Measurements from ENCODE around the gene SCUBE1. TPM values are rescaled to one million over a fixed set of nuclear protein-coding genes. Genes with fewer than 3 reads are reported as not detected.
A peak's percentile ranks its signal among the peaks of the same experiment; 100 is the strongest.

SCUBE1 gene
- total RNA-seq, 4 donors from 2014 or later: 0.38 to 4.0 (median 2.1) TPM

DNA sequence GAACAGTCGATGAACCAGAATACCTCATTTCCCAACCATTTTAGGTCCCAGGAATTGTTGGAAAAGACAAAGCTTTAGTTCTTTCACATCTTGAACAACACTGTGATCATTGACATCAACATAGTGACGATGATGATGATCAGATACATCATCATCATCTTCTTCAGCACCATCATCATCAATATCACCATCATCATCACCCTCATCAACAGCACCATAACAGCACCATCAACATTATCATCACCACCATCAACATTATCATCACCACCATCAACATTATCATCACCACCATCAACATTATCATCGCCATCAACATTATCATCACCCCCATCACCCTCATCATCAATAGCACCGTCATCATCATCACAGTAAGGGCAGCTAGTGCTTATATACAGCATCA lies 8.8 kb downstream of the SCUBE1 start:
- H3K9me3 ChIP-seq: no peaks in the 10 kb centered on the region
- DNase-seq: no peak
- no peaks in the 10 kb centered on the region for H3K36me3 ChIP-seq
- H3K4me3 ChIP-seq: no peak overlapping the region
- H3K27ac ChIP-seq: no peak overlapping the region
- TF ChIP-seq POLR2A (IDR thresholded peaks at IDR 0.05): no peak
- TF ChIP-seq, protein P1, sequence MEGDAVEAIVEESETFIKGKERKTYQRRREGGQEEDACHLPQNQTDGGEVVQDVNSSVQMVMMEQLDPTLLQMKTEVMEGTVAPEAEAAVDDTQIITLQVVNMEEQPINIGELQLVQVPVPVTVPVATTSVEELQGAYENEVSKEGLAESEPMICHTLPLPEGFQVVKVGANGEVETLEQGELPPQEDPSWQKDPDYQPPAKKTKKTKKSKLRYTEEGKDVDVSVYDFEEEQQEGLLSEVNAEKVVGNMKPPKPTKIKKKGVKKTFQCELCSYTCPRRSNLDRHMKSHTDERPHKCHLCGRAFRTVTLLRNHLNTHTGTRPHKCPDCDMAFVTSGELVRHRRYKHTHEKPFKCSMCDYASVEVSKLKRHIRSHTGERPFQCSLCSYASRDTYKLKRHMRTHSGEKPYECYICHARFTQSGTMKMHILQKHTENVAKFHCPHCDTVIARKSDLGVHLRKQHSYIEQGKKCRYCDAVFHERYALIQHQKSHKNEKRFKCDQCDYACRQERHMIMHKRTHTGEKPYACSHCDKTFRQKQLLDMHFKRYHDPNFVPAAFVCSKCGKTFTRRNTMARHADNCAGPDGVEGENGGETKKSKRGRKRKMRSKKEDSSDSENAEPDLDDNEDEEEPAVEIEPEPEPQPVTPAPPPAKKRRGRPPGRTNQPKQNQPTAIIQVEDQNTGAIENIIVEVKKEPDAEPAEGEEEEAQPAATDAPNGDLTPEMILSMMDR (IDR thresholded peaks at IDR 0.05): no peak
- peaks cover 0 to 24% (median 0%) of the 10 kb centered on the region in 4 donors for H3K27me3 ChIP-seq
- 77 to 82% methylated on average over 4 of the region's 4 CpGs for WGBS, 2 donors
- peaks cover 0 to 9% (median 3%) of the 10 kb centered on the region in 3 donors for H3K4me1 ChIP-seq
- intact Hi-C loops (cut with DNase I): no loop called here

DNA sequence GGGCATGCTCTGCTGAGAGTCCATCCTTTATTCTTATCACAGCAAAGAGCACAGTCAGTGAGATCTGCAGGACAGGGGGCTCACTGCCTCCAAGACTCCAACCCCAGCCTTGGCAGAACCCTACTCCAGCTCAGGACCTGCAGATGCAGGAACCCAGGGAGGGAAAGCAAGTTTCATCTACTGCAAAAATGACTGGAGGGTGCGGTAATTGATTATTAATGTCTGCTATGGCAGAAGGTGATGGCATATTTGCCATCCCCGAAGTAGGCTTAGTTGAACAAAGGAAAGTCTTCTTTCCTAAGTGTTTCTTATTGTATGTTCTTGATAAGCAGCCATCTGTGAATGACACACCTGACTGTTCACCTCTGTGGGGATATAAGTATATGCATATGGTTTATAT lies 9.2 kb downstream of the SCUBE1 start:
- Histone ChIP-seq H3K27ac (no peak overlapping the region), H3K27me3 (peaks cover 0 to 20% (median 0%) of the 10 kb centered on the region in 4 donors), H3K4me1 (peaks cover 0 to 9% (median 3%) of the 10 kb centered on the region in 3 donors), H3K9me3 (no peaks in the 10 kb centered on the region), H3K4me3 (no peak overlapping the region), H3K36me3 (no peaks in the 10 kb centered on the region)
- DNase-seq: no peak
- intact Hi-C loops (cut with DNase I): no loop called here
- WGBS, 2 donors: 66 to 67% methylated on average over 2 of the region's 2 CpGs
- no peak for TF ChIP-seq POLR2A (IDR thresholded peaks at IDR 0.05)
- TF ChIP-seq, protein P1 (IDR thresholded peaks at IDR 0.05): no peak

DNA sequence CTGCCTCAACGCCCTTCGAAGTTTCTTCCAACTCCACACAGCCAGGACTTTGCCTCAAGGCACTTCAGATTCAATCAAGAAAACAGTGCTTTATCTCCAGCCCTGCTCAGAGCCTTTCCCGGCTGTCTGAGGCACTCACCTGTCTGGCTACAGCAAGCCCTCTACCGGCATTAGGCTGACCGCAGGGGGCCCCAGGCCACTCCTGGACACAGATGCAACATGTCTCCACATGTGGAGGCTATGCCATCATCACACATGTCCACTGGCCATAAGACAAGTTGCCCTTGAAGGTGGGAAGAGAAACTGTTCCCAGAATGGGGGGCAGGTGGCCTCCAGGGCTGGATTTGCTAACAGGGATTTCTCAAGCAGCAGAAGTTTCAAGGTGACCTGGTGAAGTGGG lies 10.0 kb downstream of the SCUBE1 start:
- WGBS, 2 donors: 68 to 73% methylated on average over 3 to 4 of the region's 5 CpGs
- intact Hi-C loops (cut with DNase I): no loop called here

DNA sequence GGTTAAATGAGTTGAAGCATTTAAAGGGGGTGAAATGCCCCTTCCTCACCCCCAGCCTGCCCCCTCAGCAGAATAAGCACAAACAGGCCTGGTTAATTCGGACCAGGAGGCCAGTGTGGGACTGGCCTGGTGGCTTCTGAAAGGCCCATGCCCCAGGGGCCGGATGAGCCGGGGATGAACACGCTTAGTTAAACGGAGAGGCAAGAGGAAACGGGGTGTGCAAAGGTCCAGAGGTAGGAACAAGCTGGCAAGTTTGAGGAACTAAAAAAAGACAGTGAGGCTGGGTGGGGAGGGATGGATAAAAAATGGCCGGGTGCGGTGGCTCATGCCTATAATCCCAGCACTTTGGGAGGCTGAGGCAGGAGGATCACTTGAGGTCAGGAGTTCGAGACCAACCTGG lies 11.5 kb downstream of the SCUBE1 start:
- DNase-seq: no peak
- Histone ChIP-seq H3K27ac (peak overlapping the region in 1 of 4 donors; percentile 31), H3K36me3 (no peaks in the 10 kb centered on the region), H3K4me1 (peaks cover 0 to 9% (median 0%) of the 10 kb centered on the region in 3 donors), H3K4me3 (no peak overlapping the region), H3K27me3 (peaks cover 0 to 6% (median 0%) of the 10 kb centered on the region in 4 donors), H3K9me3 (no peaks in the 10 kb centered on the region)
- intact Hi-C loops (cut with DNase I): no loop called here
- WGBS, 2 donors: 79 to 83% methylated on average over 9 of the region's 9 CpGs
- no peak for TF ChIP-seq POLR2A (IDR thresholded peaks at IDR 0.05)

More for the DNA sequence above, 10.0 kb downstream of the SCUBE1 start:
- H3K27me3 ChIP-seq: peaks cover 0 to 12% (median 0%) of the 10 kb centered on the region in 4 donors
- H3K4me3 ChIP-seq: no peak overlapping the region
- H3K4me1 ChIP-seq: peaks cover 0 to 9% (median 1%) of the 10 kb centered on the region in 3 donors
- H3K9me3 ChIP-seq: no peaks in the 10 kb centered on the region
- H3K27ac ChIP-seq: no peak overlapping the region
- H3K36me3 ChIP-seq: no peaks in the 10 kb centered on the region
- no peak for TF ChIP-seq POLR2A (IDR thresholded peaks at IDR 0.05)
- DNase-seq: no peak

DNA sequence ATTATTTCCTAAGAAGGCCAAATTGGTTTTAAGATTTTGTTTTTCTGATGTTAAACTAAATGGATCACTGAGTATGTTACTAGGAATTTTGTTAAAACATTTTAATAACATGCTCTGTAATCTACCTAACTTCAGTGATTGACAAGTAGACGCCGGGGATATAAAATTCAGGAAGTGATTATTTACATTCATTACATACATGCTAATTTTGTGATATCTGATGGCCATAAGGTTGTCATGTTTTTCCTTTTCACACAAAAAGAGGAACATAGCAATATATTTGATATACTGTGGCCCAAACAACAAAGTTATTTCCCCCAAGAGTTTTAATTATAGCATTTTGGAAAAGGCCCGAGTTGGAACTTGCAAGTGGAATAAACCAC lies 12.1 kb downstream of the SCUBE1 start:
- WGBS, 2 donors: 48 to 53% methylated on average over 3 of the region's 3 CpGs
- TF ChIP-seq POLR2A (IDR thresholded peaks at IDR 0.05): no peak
- TF ChIP-seq, protein P1 (IDR thresholded peaks at IDR 0.05): no peak

DNA sequence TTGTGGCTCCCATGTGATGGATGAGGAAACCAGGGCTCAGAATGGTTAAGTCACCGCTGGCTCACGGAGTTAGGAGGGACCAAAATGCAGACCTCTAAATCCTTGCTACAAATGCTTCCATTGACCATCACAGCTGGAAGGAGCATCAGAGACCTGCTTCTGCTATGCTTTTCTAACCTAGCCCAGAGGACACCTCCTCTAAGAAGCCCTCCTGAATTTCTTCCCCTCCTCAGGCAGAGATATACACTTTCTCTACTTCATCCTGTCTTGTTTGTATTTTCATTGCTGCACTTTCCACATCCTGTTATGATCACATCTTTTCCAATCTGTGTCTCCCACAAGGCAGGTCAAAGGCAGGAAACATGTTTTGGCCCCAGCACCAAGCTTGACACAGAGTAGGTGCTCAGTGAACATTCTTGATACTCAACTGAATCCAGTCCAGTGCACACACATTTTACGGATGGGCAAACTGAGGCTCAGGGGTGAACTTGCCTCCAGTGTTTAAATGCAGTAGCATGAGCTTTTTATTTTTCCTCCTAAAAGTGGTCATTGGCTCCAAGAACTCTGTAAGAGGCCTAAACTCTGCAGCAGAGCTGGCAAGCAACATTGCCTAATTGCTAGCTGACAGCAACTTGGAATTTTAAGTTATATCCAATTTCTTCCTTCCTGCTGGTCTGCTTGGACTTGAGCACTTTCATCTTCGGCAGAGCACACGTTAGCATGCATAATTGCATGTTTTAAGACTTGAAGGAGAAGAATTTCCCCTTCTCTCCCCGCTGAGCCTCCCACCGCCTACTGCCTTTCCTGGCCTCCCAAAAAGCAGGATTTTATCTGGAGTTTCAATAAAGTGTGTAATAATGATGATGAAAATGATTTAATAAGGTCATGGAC lies 12.7 kb downstream of the SCUBE1 start:
- WGBS, 2 donors: 70 to 72% methylated on average over 6 to 7 of the region's 7 CpGs
- DNase-seq: no peak
- intact Hi-C loops (cut with DNase I): no loop called here

More for the DNA sequence above, 12.1 kb downstream of the SCUBE1 start:
- intact Hi-C loops (cut with DNase I): no loop called here
- H3K4me1 ChIP-seq: peaks cover 0 to 9% (median 0%) of the 10 kb centered on the region in 3 donors
- no peak overlapping the region for H3K27ac ChIP-seq
- H3K36me3 ChIP-seq: no peaks in the 10 kb centered on the region
- DNase-seq: no peak
- H3K9me3 ChIP-seq: no peaks in the 10 kb centered on the region
- H3K27me3 ChIP-seq: peaks cover 0 to 13% (median 0%) of the 10 kb centered on the region in 4 donors
- H3K4me3 ChIP-seq: no peak overlapping the region

More for the DNA sequence above, 12.7 kb downstream of the SCUBE1 start:
- H3K27me3 ChIP-seq: peaks cover 0 to 18% (median 0%) of the 10 kb centered on the region in 4 donors
- no peaks in the 10 kb centered on the region for H3K36me3 ChIP-seq
- peaks cover 0 to 9% (median 0%) of the 10 kb centered on the region in 3 donors for H3K4me1 ChIP-seq
- TF ChIP-seq, protein P1 (IDR thresholded peaks at IDR 0.05): no peak
- no peak for TF ChIP-seq POLR2A (IDR thresholded peaks at IDR 0.05)
- no peak overlapping the region for H3K4me3 ChIP-seq
- H3K9me3 ChIP-seq: no peaks in the 10 kb centered on the region
- no peak overlapping the region for H3K27ac ChIP-seq

All from esophagus squamous epithelium (tissue), 5 donors.